ENCODE data around the gene RAN.

The RAN gene

DNA sequence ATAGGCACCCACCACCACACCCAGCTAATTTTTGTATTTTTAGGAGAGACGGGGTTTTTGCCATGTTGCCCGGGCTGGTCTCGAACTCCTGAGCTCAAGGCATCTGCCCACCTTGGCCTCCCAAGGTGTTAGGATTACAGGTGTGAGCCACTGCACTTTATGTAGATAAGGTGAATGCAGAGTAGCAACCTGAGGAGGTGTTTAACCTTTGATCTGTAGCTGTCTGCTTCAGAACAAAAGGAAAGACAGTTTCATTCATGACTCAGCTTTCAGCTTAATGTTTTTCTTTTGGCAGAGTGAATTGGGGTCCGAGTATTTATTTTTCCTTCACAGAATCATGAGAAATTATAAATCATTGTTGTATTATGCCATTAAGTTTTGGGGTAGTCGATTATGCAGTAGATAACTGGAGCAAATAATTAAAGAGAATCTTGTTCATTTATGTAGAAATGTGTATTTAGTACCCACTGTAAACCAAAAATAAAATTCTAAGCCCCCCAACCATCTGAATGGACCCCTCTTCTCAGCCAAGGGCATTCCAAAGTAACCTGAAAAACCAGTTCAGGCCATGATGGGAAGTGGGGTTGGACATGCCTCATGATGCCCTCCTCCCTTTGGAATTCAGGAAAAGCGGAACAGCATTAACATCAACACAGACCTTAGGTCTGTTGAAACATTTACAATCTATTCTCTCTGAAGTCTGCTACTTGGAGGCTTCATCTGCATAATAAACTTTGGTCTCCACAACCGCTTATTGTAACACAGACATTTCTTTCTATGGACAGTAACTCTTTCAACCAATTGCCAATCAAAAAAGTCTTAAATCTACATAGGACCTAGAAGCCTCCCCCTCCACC lies 22.1 kb upstream of the RAN start:
- Histone ChIP-seq H3K27me3 (ENCODE audit: insufficient read depth, poor library complexity, severe bottlenecking) (no peaks in the 10 kb centered on the region), H3K27ac (replicated peaks) (no peak overlapping the region), H3K4me3 (replicated peaks; ENCODE audit: insufficient read depth, low read length) (no peak overlapping the region)
- TF ChIP-seq POLR2AphosphoS5 (IDR thresholded peaks at IDR 0.05; ENCODE audit: low read depth) (no peak), SPI1 (IDR thresholded peaks at IDR 0.05; ENCODE audit: borderline replicate concordance, low read depth) (no peak), GABPA (IDR thresholded peaks at IDR 0.05; ENCODE audit: low read depth) (no peak), REST (IDR thresholded peaks at IDR 0.05; ENCODE audit: insufficient replicate concordance, low read depth) (no peak)
- TF ChIP-seq, protein P1, sequence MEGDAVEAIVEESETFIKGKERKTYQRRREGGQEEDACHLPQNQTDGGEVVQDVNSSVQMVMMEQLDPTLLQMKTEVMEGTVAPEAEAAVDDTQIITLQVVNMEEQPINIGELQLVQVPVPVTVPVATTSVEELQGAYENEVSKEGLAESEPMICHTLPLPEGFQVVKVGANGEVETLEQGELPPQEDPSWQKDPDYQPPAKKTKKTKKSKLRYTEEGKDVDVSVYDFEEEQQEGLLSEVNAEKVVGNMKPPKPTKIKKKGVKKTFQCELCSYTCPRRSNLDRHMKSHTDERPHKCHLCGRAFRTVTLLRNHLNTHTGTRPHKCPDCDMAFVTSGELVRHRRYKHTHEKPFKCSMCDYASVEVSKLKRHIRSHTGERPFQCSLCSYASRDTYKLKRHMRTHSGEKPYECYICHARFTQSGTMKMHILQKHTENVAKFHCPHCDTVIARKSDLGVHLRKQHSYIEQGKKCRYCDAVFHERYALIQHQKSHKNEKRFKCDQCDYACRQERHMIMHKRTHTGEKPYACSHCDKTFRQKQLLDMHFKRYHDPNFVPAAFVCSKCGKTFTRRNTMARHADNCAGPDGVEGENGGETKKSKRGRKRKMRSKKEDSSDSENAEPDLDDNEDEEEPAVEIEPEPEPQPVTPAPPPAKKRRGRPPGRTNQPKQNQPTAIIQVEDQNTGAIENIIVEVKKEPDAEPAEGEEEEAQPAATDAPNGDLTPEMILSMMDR (IDR thresholded peaks at IDR 0.05; ENCODE audit: insufficient read depth, low read length): no peak
- DNase-seq (ENCODE audit: low read depth in 1 of 2, low spot score in 1 of 2): no peak

GRCh38 chr12:130850418-130851021 lies 21.3 kb upstream of the RAN start:
- Histone ChIP-seq H3K27me3 (ENCODE audit: insufficient read depth, poor library complexity, severe bottlenecking) (no peaks in the 10 kb centered on the region), H3K27ac (replicated peaks) (no peak overlapping the region), H3K4me3 (replicated peaks; ENCODE audit: insufficient read depth, low read length) (no peak overlapping the region)
- TF ChIP-seq REST (IDR thresholded peaks at IDR 0.05; ENCODE audit: insufficient replicate concordance, low read depth): no peak
- TF ChIP-seq, protein P1 (IDR thresholded peaks at IDR 0.05; ENCODE audit: insufficient read depth, low read length): no peak
- TF ChIP-seq POLR2AphosphoS5 (IDR thresholded peaks at IDR 0.05; ENCODE audit: low read depth): no peak
- TF ChIP-seq GABPA (IDR thresholded peaks at IDR 0.05; ENCODE audit: low read depth): no peak
- no peak for TF ChIP-seq SPI1 (IDR thresholded peaks at IDR 0.05; ENCODE audit: borderline replicate concordance, low read depth)
- DNase-seq (ENCODE audit: low read depth in 1 of 2, low spot score in 1 of 2): no peak

- TF ChIP-seq SPI1 (IDR thresholded peaks at IDR 0.05; ENCODE audit: borderline replicate concordance, low read depth) (no peak), REST (IDR thresholded peaks at IDR 0.05; ENCODE audit: insufficient replicate concordance, low read depth) (no peak), POLR2AphosphoS5 (IDR thresholded peaks at IDR 0.05; ENCODE audit: low read depth) (no peak), GABPA (IDR thresholded peaks at IDR 0.05; ENCODE audit: low read depth) (no peak)
- TF ChIP-seq, protein P1 (IDR thresholded peaks at IDR 0.05; ENCODE audit: insufficient read depth, low read length): no peak
- H3K27me3 ChIP-seq (ENCODE audit: insufficient read depth, poor library complexity, severe bottlenecking): no peaks in the 10 kb centered on the region
- no peak overlapping the region for H3K27ac ChIP-seq (replicated peaks)
- no peak for DNase-seq (ENCODE audit: low read depth in 1 of 2, low spot score in 1 of 2)
- H3K4me3 ChIP-seq (replicated peaks; ENCODE audit: insufficient read depth, low read length): no peak overlapping the region
These were observed 15.8 kb upstream of the RAN start for GRCh38 chr12:130856088-130856487.

All from HL-60 (cell line).